ENCODE measurements around the gene GAS6.

- TF ChIP-seq CTCF (conservative IDR thresholded peaks at IDR 0.05; ENCODE audit: low read depth, low read length) (no peak), EZH2 (IDR thresholded peaks at IDR 0.05; ENCODE audit: low read length, unreplicated experiment) (no peak), EZH2phosphoT487 (IDR thresholded peaks at IDR 0.05; ENCODE audit: borderline replicate concordance, low read length) (no peak)
These were observed 34.5 kb upstream of the GAS6 start for GRCh38 chr13:113898391-113898790.
